Left ventricle myocardium inferior (tissue), 1 donor: ENCODE results near the gene TMEM18. TPM values are rescaled to one million over a fixed set of nuclear protein-coding genes. Genes with fewer than 3 reads are reported as not detected.

ENCODE experiments used
- DNase-seq: peaks from one replicate; pipeline ENCODE4 v3.0.0-alpha.2; 2020
- H3K27ac ChIP-seq: fragments of 200-600 bp; replicated peaks from 2 replicates; pipeline ENCODE4 v1.8.0; 2021
- H3K27me3 ChIP-seq: fragments of 200-600 bp; 2 replicates; pipeline ENCODE4 v1.8.0; 2021; ENCODE audit warnings: low read depth
- H3K36me3 ChIP-seq: fragments of 200-600 bp; 2 replicates; pipeline ENCODE4 v1.8.0; 2021
- H3K4me1 ChIP-seq: fragments of 200-600 bp; 2 replicates; pipeline ENCODE4 v1.8.0; 2021
- H3K4me3 ChIP-seq: fragments of 200-600 bp; 2 replicates; pipeline ENCODE4 v1.8.0; 2021; ENCODE audit warnings: mild to moderate bottlenecking, moderate library complexity
- H3K9me3 ChIP-seq: fragments of 200-600 bp; replicated peaks from 2 replicates; pipeline ENCODE4 v1.8.0; 2021
- CTCF ChIP-seq: fragments of 200-600 bp; IDR thresholded peaks from 2 replicates; pipeline ENCODE4 v1.8.0; 2021; ENCODE audit warnings: antibody characterized with exemption, mild to moderate bottlenecking, borderline replicate concordance
- intact Hi-C: fragments of 100-400 bp; cut with micrococcal nuclease; formaldehyde crosslinking; loops from one replicate; pipeline ENCODE4 v1.11.0; 2022
- total RNA-seq: library from RNA; stranded (reverse); fragmentation: NEBNext Ultra II Directional; extraction: Animal tissue kit (Norgen Biotek cat#: 25700); gene quantifications from one replicate; pipeline ENCODE4 v1.2.1, GENCODE V29; 2021
- donor health status: DM: no; HTN: yes; CAD: no; lungs with severe emphysema.

Gene TMEM18
- total RNA-seq, 1 donor from 2014 or later, result 10.4 TPM

GRCh38 chr2:651951-652373, 25.2 kb downstream of the TMEM18 start:
- no peaks in the 10 kb centered on the region for H3K4me1 ChIP-seq
- DNase-seq, result no peak
- TF ChIP-seq CTCF, result no peak

DNA sequence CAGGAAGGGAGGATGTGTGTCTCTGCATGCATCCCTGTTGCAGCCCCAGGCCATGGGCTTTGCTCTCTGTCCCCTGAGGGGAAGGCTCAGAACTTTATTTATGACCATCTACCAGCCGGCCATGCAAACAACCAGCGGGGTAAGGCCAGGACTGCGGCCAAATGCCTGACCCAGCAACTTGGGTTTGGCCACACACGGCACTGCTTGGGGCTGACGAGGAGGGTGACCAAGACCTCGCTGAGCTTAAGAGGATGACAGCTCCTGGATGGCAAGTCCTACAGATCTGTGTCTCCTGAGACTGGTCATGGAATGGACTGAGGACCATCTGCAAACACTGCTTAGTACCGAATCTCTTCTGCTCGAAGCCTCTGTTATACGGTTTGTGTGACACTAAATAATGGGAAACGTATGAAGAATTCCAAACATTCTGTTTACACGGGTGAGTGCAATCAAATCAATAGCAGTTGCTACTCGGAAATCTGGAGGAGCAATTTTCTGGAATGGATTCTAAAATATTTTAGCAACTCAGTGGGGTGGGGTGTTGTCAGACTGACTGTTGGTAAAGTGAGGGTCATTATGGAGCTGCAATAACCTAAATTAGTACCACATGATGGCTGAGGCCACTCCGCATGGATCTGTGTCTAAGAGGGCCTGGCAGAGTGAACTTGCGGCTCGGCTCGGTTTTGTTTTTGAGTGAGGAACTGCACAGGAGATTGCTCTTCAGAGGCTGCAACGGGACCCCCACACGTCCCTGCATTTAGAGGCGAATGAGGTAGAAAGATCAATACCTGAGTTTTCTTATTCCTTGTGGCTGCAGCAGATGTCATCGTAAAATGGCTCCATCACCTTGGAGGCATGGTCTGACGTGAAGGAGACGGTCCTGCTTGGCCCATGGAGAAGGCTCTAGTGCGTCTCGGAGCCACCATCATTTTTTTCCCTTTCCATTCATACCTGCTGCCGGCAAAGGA, 26.6 kb downstream of the TMEM18 start:
- no peaks in the 10 kb centered on the region for H3K4me1 ChIP-seq
- H3K4me3 ChIP-seq, result no peak overlapping the region
- no peak for TF ChIP-seq CTCF
- no peak overlapping the region for H3K27ac ChIP-seq
- H3K36me3 ChIP-seq, result no peaks in the 10 kb centered on the region
- intact Hi-C loops, result no loop called here
- no peaks in the 10 kb centered on the region for H3K9me3 ChIP-seq
- H3K27me3 ChIP-seq, result peaks cover 70% of the 10 kb centered on the region
- no peak for DNase-seq

More at GRCh38 chr2:651951-652373, 25.2 kb downstream of the TMEM18 start:
- Histone ChIP-seq H3K27ac (no peak overlapping the region), H3K9me3 (no peaks in the 10 kb centered on the region), H3K4me3 (no peak overlapping the region), H3K27me3 (peaks cover 56% of the 10 kb centered on the region), H3K36me3 (no peaks in the 10 kb centered on the region)
- intact Hi-C loops, result no loop called here

- H3K36me3 ChIP-seq, result no peaks in the 10 kb centered on the region
- no peaks in the 10 kb centered on the region for H3K4me1 ChIP-seq
- no peak for TF ChIP-seq CTCF
- peaks cover 78% of the 10 kb centered on the region for H3K27me3 ChIP-seq
- H3K4me3 ChIP-seq, result no peak overlapping the region
- no peaks in the 10 kb centered on the region for H3K9me3 ChIP-seq
- DNase-seq, result no peak
- H3K27ac ChIP-seq, result no peak overlapping the region
- intact Hi-C loops, result no loop called here
Observed at GRCh38 chr2:649426-650342, 27.5 kb downstream of the TMEM18 start.

DNA sequence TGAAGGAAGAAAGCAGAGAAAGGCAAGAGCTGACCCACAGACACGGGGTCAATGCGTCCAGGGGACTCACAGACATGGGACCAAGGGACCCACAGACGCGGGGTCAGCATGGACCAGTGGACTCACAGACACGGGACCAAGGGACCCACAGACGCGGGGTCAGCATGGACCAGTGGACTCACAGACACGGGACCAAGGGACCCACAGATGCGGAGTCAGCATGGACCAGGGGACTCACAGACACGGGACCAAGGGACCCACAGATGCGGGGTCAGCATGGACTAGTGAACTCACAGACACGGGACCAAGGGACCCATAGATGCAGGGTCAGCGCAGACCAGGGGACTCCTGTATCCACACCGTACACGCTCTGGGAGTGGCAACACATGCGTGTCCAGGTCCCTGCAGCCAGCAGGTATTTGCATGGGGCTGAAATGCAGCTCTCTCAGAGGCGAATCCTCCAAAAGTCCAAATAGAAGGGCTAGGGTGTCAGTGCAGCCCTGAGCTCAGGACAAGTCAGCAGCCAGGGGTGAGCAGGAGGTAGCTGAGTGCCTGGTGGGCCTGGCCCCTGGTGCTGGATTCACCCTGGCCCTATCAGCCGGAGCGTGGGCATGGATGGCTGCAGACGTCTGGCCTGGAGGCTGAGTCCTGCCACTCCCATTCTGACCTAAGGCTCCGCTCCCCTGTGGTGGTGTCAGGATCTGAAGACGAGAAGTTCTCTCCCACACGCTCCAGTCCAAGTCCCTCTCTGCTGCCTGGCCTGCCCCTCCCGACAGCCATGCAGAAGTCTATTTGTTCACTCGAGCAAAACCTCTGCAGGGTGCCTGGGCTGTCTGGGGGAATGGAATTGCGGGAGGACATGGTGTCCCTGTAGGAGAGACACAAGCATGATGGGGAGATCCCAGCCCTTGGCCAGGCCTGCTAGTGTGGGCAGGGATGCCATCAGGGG, 28.5 kb downstream of the TMEM18 start:
- H3K36me3 ChIP-seq, result no peaks in the 10 kb centered on the region
- no peaks in the 10 kb centered on the region for H3K4me1 ChIP-seq
- intact Hi-C loops, result no loop called here
- H3K4me3 ChIP-seq, result no peak overlapping the region
- no peaks in the 10 kb centered on the region for H3K9me3 ChIP-seq
- no peak for DNase-seq
- TF ChIP-seq CTCF, result no peak
- H3K27me3 ChIP-seq, result peaks cover 78% of the 10 kb centered on the region
- H3K27ac ChIP-seq, result no peak overlapping the region
